Neural cell (in vitro differentiated cells): ENCODE results near the gene IMMP2L.

Experiments
- EP300 ChIP-seq: fragments of 450-650 bp; conservative IDR thresholded peaks from 2 replicates; pipeline ENCODE4 v1.6.1; 2014; ENCODE audit warnings: antibody characterized with exemption, mild to moderate bottlenecking, moderate library complexity; ENCODE audit not compliant: poor library complexity, severe bottlenecking
- EZH2 ChIP-seq: fragments of 200-600, 300-800 bp; shearing (Covaris generic), sonication (generic); IDR thresholded peaks from 2 replicates; pipeline ENCODE4 v1.6.1; 2014; ENCODE audit warnings: antibody characterized with exemption, low read length, borderline replicate concordance, mild to moderate bottlenecking; ENCODE audit not compliant: insufficient read depth, poor library complexity, severe bottlenecking
- POLR2AphosphoS5 ChIP-seq: IDR thresholded peaks from 2 replicates; pipeline ENCODE4 v1.6.1; 2012
- TAF1 ChIP-seq: IDR thresholded peaks from 2 replicates; pipeline ENCODE4 v1.6.1; 2012; ENCODE audit warnings: low read depth
- TF ChIP-seq, protein P1 (sequence below): fragments of 450-650 bp; IDR thresholded peaks from 2 replicates; pipeline ENCODE4 v1.5.1; 2014; ENCODE audit warnings: antibody characterized with exemption, mild to moderate bottlenecking, moderate library complexity; ENCODE audit not compliant: poor library complexity, severe bottlenecking
- TF ChIP-seq, protein P2 (sequence below): IDR thresholded peaks from 2 replicates; pipeline ENCODE4 v1.6.1; 2012; ENCODE audit warnings: borderline replicate concordance

DNA sequence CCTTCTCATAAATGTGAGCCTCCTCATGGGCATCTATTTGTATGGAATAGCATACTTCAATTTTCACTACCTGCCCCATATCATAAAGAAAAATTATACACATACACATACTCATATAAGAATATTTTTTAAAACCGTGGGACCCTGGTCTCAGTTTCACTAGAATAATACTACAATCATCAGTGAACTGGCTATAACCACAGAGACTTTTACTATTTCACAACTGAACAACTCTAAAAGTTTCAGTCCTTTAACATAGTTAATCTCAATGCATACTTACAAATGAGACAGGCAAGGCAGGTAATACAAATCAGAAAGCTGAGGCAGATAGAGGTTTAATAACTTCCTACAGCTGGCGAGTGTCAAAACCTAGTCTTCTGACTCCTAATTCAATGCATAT is 388.3 kb downstream of the IMMP2L start:
- TF ChIP-seq, protein P1, sequence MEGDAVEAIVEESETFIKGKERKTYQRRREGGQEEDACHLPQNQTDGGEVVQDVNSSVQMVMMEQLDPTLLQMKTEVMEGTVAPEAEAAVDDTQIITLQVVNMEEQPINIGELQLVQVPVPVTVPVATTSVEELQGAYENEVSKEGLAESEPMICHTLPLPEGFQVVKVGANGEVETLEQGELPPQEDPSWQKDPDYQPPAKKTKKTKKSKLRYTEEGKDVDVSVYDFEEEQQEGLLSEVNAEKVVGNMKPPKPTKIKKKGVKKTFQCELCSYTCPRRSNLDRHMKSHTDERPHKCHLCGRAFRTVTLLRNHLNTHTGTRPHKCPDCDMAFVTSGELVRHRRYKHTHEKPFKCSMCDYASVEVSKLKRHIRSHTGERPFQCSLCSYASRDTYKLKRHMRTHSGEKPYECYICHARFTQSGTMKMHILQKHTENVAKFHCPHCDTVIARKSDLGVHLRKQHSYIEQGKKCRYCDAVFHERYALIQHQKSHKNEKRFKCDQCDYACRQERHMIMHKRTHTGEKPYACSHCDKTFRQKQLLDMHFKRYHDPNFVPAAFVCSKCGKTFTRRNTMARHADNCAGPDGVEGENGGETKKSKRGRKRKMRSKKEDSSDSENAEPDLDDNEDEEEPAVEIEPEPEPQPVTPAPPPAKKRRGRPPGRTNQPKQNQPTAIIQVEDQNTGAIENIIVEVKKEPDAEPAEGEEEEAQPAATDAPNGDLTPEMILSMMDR: no peak
- TF ChIP-seq TAF1 (no peak), POLR2AphosphoS5 (no peak), EP300 (no peak), EZH2 (no peak)
- TF ChIP-seq, protein P2, sequence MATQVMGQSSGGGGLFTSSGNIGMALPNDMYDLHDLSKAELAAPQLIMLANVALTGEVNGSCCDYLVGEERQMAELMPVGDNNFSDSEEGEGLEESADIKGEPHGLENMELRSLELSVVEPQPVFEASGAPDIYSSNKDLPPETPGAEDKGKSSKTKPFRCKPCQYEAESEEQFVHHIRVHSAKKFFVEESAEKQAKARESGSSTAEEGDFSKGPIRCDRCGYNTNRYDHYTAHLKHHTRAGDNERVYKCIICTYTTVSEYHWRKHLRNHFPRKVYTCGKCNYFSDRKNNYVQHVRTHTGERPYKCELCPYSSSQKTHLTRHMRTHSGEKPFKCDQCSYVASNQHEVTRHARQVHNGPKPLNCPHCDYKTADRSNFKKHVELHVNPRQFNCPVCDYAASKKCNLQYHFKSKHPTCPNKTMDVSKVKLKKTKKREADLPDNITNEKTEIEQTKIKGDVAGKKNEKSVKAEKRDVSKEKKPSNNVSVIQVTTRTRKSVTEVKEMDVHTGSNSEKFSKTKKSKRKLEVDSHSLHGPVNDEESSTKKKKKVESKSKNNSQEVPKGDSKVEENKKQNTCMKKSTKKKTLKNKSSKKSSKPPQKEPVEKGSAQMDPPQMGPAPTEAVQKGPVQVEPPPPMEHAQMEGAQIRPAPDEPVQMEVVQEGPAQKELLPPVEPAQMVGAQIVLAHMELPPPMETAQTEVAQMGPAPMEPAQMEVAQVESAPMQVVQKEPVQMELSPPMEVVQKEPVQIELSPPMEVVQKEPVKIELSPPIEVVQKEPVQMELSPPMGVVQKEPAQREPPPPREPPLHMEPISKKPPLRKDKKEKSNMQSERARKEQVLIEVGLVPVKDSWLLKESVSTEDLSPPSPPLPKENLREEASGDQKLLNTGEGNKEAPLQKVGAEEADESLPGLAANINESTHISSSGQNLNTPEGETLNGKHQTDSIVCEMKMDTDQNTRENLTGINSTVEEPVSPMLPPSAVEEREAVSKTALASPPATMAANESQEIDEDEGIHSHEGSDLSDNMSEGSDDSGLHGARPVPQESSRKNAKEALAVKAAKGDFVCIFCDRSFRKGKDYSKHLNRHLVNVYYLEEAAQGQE: no peak
